Measurements from ENCODE around the gene KCNH2. TPM values are rescaled to one million over a fixed set of nuclear protein-coding genes. Genes with fewer than 3 reads are reported as not detected.

KCNH2 gene
- total and polyA plus RNA-seq, 2 experiments from 2014 or later: 8.4 to 9.1 TPM

DNA sequence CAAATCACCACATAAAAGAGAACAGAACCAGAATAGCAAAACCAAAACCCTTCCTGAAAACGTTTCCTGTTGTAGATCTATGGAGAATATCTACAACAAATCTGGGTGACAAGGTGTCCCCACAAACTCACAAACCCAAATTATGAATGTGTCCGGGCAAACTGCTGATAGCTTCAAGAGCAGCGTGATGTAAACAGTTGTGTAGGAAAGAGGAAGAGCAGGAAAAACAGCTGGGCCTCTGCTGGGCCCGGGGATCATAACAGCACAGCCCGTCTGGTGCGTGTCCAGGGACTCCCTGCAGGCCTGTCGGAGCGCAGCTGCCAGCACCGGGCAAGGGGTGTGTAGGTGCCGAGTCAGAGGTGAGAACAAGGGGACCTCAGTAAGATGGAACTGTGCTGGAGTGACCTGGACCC is 53.7 kb downstream of the KCNH2 start:
- no peaks in the 10 kb centered on the region for H4K20me1 ChIP-seq (ENCODE audit: insufficient read depth, poor library complexity, severe bottlenecking)
- H3K36me3 ChIP-seq (replicated peaks; ENCODE audit: insufficient read depth, low read depth): no peaks in the 10 kb centered on the region
- no peak overlapping the region for H3K4me2 ChIP-seq
- H3K27ac ChIP-seq: no peak overlapping the region
- TF ChIP-seq, protein P1, sequence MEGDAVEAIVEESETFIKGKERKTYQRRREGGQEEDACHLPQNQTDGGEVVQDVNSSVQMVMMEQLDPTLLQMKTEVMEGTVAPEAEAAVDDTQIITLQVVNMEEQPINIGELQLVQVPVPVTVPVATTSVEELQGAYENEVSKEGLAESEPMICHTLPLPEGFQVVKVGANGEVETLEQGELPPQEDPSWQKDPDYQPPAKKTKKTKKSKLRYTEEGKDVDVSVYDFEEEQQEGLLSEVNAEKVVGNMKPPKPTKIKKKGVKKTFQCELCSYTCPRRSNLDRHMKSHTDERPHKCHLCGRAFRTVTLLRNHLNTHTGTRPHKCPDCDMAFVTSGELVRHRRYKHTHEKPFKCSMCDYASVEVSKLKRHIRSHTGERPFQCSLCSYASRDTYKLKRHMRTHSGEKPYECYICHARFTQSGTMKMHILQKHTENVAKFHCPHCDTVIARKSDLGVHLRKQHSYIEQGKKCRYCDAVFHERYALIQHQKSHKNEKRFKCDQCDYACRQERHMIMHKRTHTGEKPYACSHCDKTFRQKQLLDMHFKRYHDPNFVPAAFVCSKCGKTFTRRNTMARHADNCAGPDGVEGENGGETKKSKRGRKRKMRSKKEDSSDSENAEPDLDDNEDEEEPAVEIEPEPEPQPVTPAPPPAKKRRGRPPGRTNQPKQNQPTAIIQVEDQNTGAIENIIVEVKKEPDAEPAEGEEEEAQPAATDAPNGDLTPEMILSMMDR (IDR thresholded peaks at IDR 0.05; ENCODE audit: poor library complexity): no peak
- TF ChIP-seq EZH2 (IDR thresholded peaks at IDR 0.05; ENCODE audit: borderline replicate concordance) (no peak), EZH2phosphoT487 (IDR thresholded peaks at IDR 0.05; ENCODE audit: low read depth, severe bottlenecking, unreplicated experiment) (no peak)
- H3K9me3 ChIP-seq (ENCODE audit: low read depth): no peaks in the 10 kb centered on the region
- H3K4me1 ChIP-seq (ENCODE audit: insufficient read depth): no peaks in the 10 kb centered on the region
- peaks cover 4% of the 10 kb centered on the region for H3K27me3 ChIP-seq
- 56% methylated on average over 10 of the region's 10 CpGs for WGBS (ENCODE audit: low lambda C conversion rate, missing lambda C conversion rate)
- no peaks in the 10 kb centered on the region for H3K79me2 ChIP-seq
- H3K4me3 ChIP-seq: no peak overlapping the region
- H2AFZ ChIP-seq: no peak overlapping the region
- no peaks in the 10 kb centered on the region for H3K9me2 ChIP-seq (replicated peaks; ENCODE audit: insufficient read depth)
- DNase-seq (ENCODE audit: low spot score): no peak

DNA sequence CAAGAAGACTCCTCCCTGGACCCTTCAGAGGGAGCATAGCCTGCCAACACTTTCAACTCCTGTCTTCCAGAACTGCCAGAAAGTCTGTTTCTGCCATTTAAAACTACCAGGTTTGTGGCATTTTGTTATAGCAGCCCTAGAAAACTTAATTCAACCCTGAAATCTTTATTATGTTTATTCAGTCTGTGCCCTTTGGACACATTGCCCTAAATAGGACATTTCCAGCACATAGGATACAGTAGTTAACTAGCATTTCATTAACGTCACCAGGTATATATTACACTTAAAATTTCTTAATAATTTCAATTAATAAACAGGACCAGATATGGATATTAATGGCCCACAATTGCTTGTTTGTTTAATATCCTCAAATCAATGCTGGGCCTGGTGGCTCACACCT is 54.3 kb downstream of the KCNH2 start:
- H3K4me3 ChIP-seq: no peak overlapping the region
- H2AFZ ChIP-seq: no peak overlapping the region
- H3K27ac ChIP-seq: no peak overlapping the region
- H3K36me3 ChIP-seq (replicated peaks; ENCODE audit: insufficient read depth, low read depth): no peaks in the 10 kb centered on the region
- H3K9me2 ChIP-seq (replicated peaks; ENCODE audit: insufficient read depth): no peaks in the 10 kb centered on the region
- H3K4me1 ChIP-seq (ENCODE audit: insufficient read depth): no peaks in the 10 kb centered on the region
- H3K27me3 ChIP-seq: peaks cover 9% of the 10 kb centered on the region
- H4K20me1 ChIP-seq (ENCODE audit: insufficient read depth, poor library complexity, severe bottlenecking): no peaks in the 10 kb centered on the region
- no peak overlapping the region for H3K4me2 ChIP-seq
- 81% methylated on average over 1 of the region's 1 CpG for WGBS (ENCODE audit: low lambda C conversion rate, missing lambda C conversion rate)
- H3K9me3 ChIP-seq (ENCODE audit: low read depth): no peaks in the 10 kb centered on the region
- DNase-seq (ENCODE audit: low spot score): no peak
- no peaks in the 10 kb centered on the region for H3K79me2 ChIP-seq
- no peak for TF ChIP-seq EZH2phosphoT487 (IDR thresholded peaks at IDR 0.05; ENCODE audit: low read depth, severe bottlenecking, unreplicated experiment)
- no peak for TF ChIP-seq EZH2 (IDR thresholded peaks at IDR 0.05; ENCODE audit: borderline replicate concordance)
- TF ChIP-seq, protein P1 (IDR thresholded peaks at IDR 0.05; ENCODE audit: poor library complexity): no peak

DNA sequence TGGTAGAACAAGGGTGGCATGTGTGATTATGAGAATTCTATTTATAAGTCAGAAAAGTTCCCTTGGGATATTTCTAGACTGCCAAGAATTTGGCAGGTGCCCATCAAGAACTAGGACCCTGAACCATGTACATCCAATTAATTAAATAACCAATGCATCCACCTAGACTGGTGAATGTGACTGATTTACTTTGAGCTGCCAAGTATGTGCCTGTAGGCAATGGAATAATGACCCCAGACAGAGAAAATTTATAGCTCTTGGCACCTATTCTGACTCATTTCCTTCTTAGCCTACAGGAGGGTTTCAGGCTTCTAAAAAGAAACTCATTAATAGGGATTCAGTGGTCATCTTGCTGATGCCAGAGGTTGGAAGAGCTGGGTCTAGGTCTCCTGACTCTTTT is 54.9 kb downstream of the KCNH2 start:
- H3K27ac ChIP-seq: no peak overlapping the region
- no peaks in the 10 kb centered on the region for H3K9me2 ChIP-seq (replicated peaks; ENCODE audit: insufficient read depth)
- no peaks in the 10 kb centered on the region for H4K20me1 ChIP-seq (ENCODE audit: insufficient read depth, poor library complexity, severe bottlenecking)
- no peaks in the 10 kb centered on the region for H3K36me3 ChIP-seq (replicated peaks; ENCODE audit: insufficient read depth, low read depth)
- no peak overlapping the region for H3K4me2 ChIP-seq
- no peaks in the 10 kb centered on the region for H3K79me2 ChIP-seq
- peaks cover 12% of the 10 kb centered on the region for H3K27me3 ChIP-seq
- no peak overlapping the region for H3K4me3 ChIP-seq
- no peak for DNase-seq (ENCODE audit: low spot score)
- H2AFZ ChIP-seq: no peak overlapping the region
- TF ChIP-seq, protein P1 (IDR thresholded peaks at IDR 0.05; ENCODE audit: poor library complexity): no peak
- no peak for TF ChIP-seq EZH2 (IDR thresholded peaks at IDR 0.05; ENCODE audit: borderline replicate concordance)
- no peaks in the 10 kb centered on the region for H3K4me1 ChIP-seq (ENCODE audit: insufficient read depth)
- no peaks in the 10 kb centered on the region for H3K9me3 ChIP-seq (ENCODE audit: low read depth)

GRCh38 chr7:150919160-150919559 is 59.0 kb downstream of the KCNH2 start:
- H3K36me3 ChIP-seq (replicated peaks; ENCODE audit: insufficient read depth, low read depth): no peaks in the 10 kb centered on the region
- H3K9me3 ChIP-seq (ENCODE audit: low read depth): no peaks in the 10 kb centered on the region
- H3K27me3 ChIP-seq: peaks cover 19% of the 10 kb centered on the region
- no peaks in the 10 kb centered on the region for H3K9me2 ChIP-seq (replicated peaks; ENCODE audit: insufficient read depth)
- H3K4me2 ChIP-seq: no peak overlapping the region
- DNase-seq (ENCODE audit: low spot score): no peak
- no peaks in the 10 kb centered on the region for H3K4me1 ChIP-seq (ENCODE audit: insufficient read depth)
- H4K20me1 ChIP-seq (ENCODE audit: insufficient read depth, poor library complexity, severe bottlenecking): no peaks in the 10 kb centered on the region
- no peak for TF ChIP-seq EZH2 (IDR thresholded peaks at IDR 0.05; ENCODE audit: borderline replicate concordance)
- TF ChIP-seq, protein P1 (IDR thresholded peaks at IDR 0.05; ENCODE audit: poor library complexity): no peak
- TF ChIP-seq EZH2phosphoT487 (IDR thresholded peaks at IDR 0.05; ENCODE audit: low read depth, severe bottlenecking, unreplicated experiment): no peak
- WGBS (ENCODE audit: low lambda C conversion rate, missing lambda C conversion rate): 90% methylated on average over 10 of the region's 10 CpGs
- H3K79me2 ChIP-seq: no peaks in the 10 kb centered on the region
- no peak overlapping the region for H3K27ac ChIP-seq
- H2AFZ ChIP-seq: no peak overlapping the region
- no peak overlapping the region for H3K4me3 ChIP-seq

All from hepatocyte (in vitro differentiated cells).